H1 (cell line): ENCODE results near the gene SNRPE. TPM values are rescaled to one million over a fixed set of nuclear protein-coding genes. Genes with fewer than 3 reads are reported as not detected.

Source experiments
- CTCF ChIA-PET: fragments of 300-600 bp; sonication (Branson Sonifier 250); formaldehyde crosslinking; loops from one replicate; lab custom pipeline; 2021; ENCODE audit not compliant: partially characterized antibody; lab: Charles Lee
- POLR2A ChIA-PET: fragments of 300-600 bp; sonication (Branson Sonifier 250); formaldehyde crosslinking; loops from one replicate; lab custom pipeline; 2021; ENCODE audit warnings: inconsistent platforms; ENCODE audit not compliant: partially characterized antibody; lab: Charles Lee
- DNase-seq, 2 experiments: peaks; one replicate each; pipeline versions ENCODE4 v3.0.0 to v3.0.0-alpha.2; 2010 to 2022; ENCODE audit warnings: low spot score in 2 of 2, low read depth in 1 of 2, mixed read lengths in 1 of 2
- FAIRE-seq: peaks from 2 replicates; lab custom pipeline; 2011; peaks lifted over from hg19 to GRCh38; lab: Jason Lieb, UNC
- H2AFZ ChIP-seq: 2 replicates; pipeline ENCODE4 v1.8.1; 2012; ENCODE audit warnings: low read length, inconsistent platforms
- H2AK5ac ChIP-seq: 2 replicates; pipeline ENCODE4 v1.6.1; 2013; ENCODE audit warnings: low read depth, low read length
- H2BK120ac ChIP-seq: replicated peaks from 2 replicates; pipeline ENCODE3; 2013; ENCODE audit warnings: low read depth, low read length, inconsistent platforms
- H2BK12ac ChIP-seq: 2 replicates; pipeline ENCODE4 v1.6.1; 2013; ENCODE audit warnings: low read depth, low read length
- H2BK15ac ChIP-seq: 2 replicates; pipeline ENCODE4 v1.6.1; 2013; ENCODE audit warnings: low read length
- H2BK20ac ChIP-seq: 2 replicates; pipeline ENCODE4 v1.6.1; 2013; ENCODE audit warnings: low read length
- H2BK5ac ChIP-seq: 2 replicates; pipeline ENCODE4 v1.6.1; 2013; ENCODE audit warnings: low read depth, low read length
- H3K14ac ChIP-seq: 2 replicates; pipeline ENCODE4 v1.6.1; 2013; ENCODE audit warnings: inconsistent platforms; ENCODE audit not compliant: insufficient read length
- H3K18ac ChIP-seq: 2 replicates; pipeline ENCODE4 v1.6.1; 2013; ENCODE audit warnings: low read length; ENCODE audit errors: extremely low read depth
- H3K23ac ChIP-seq: 2 replicates; pipeline ENCODE4 v1.6.1; 2013; ENCODE audit warnings: inconsistent platforms; ENCODE audit not compliant: insufficient read length
- H3K23me2 ChIP-seq: 2 replicates; pipeline ENCODE4 v1.6.1; 2013; ENCODE audit warnings: low read depth, low read length
- H3K27ac ChIP-seq: 2 replicates; pipeline ENCODE4 v1.6.1; 2011; ENCODE audit warnings: low read depth, low read length, inconsistent platforms
- H3K27me3 ChIP-seq, 4 experiments: replicated peaks in 1 of 4; 1 replicate in 1 of 4; 2 replicates in 3 of 4; pipeline versions ENCODE4 v1.6.1 to v1.8.1; 2011 to 2013; ENCODE audit warnings: low read length in 3 of 4, mild to moderate bottlenecking in 3 of 4, inconsistent platforms in 2 of 4, mixed read lengths in 2 of 4, moderate library complexity in 1 of 4; ENCODE audit not compliant: control insufficient read depth in 3 of 4, insufficient read depth in 3 of 4; ENCODE audit errors: extremely low read depth in 1 of 4
- H3K36me3 ChIP-seq, 4 experiments: 2 replicates each; pipeline versions ENCODE4 v1.6.1 to v1.8.1; 2011 to 2013; ENCODE audit warnings: mild to moderate bottlenecking in 4 of 4, low read length in 3 of 4, moderate library complexity in 2 of 4, control low read depth in 1 of 4, inconsistent platforms in 1 of 4; ENCODE audit not compliant: insufficient read depth in 4 of 4, control insufficient read depth in 2 of 4
- H3K4ac ChIP-seq: replicated peaks from 2 replicates; pipeline ENCODE3; 2013; ENCODE audit warnings: low read length, low read depth, mixed read lengths, inconsistent platforms; ENCODE audit not compliant: insufficient read length
- H3K4me1 ChIP-seq, 4 experiments: replicated peaks in 1 of 4; 1 replicate in 1 of 4; 2 replicates in 3 of 4; pipeline versions ENCODE4 v1.6.1 to v1.8.1; 2011 to 2013; ENCODE audit warnings: low read length in 3 of 4, inconsistent platforms in 2 of 4, mixed read lengths in 1 of 4; ENCODE audit not compliant: insufficient read depth in 4 of 4, control insufficient read depth in 3 of 4
- H3K4me2 ChIP-seq, 2 experiments: 2 replicates each; pipeline versions ENCODE4 v1.6.1 to v1.8.1; 2011 to 2013; ENCODE audit warnings: low read depth in 2 of 2, low read length in 2 of 2, control low read depth in 1 of 2, inconsistent platforms in 1 of 2, mild to moderate bottlenecking in 1 of 2; ENCODE audit not compliant: insufficient read depth in 1 of 2
- H3K4me3 ChIP-seq, 4 experiments: fragments of 200-600, 300-600 bp in 1 of 4; sonication (generic), shearing (Covaris generic), sonication (Bioruptor Twin) in 1 of 4; 2 replicates each; pipeline versions ENCODE4 v1.5.1 to v1.8.1; 2011 to 2016; ENCODE audit warnings: low read length in 4 of 4, low read depth in 3 of 4, control low read depth in 2 of 4, inconsistent platforms in 2 of 4, mild to moderate bottlenecking in 2 of 4, mixed read lengths in 1 of 4, moderate library complexity in 1 of 4; ENCODE audit not compliant: insufficient read depth in 2 of 4; ENCODE audit errors: extremely low read depth in 1 of 4
- H3K56ac ChIP-seq: replicated peaks from 2 replicates; pipeline ENCODE3; 2013; ENCODE audit warnings: low read depth, mild to moderate bottlenecking, mixed read lengths, low read length, inconsistent platforms; ENCODE audit not compliant: insufficient read length
- H3K79me1 ChIP-seq: 2 replicates; pipeline ENCODE4 v1.6.1; 2013; ENCODE audit warnings: low read depth, low read length, control low read depth
- H3K79me2 ChIP-seq, 2 experiments: 2 replicates each; pipeline versions ENCODE4 v1.6.1 to v1.8.1; 2012 to 2013; ENCODE audit warnings: low read length in 2 of 2, mild to moderate bottlenecking in 2 of 2, inconsistent platforms in 1 of 2; ENCODE audit not compliant: insufficient read depth in 2 of 2, control insufficient read depth in 1 of 2
- H3K9ac ChIP-seq, 4 experiments: replicated peaks in 1 of 4; 1 replicate in 1 of 4; 2 replicates in 3 of 4; pipeline versions ENCODE4 v1.6.1 to v1.8.1; 2011 to 2013; ENCODE audit warnings: low read depth in 3 of 4, low read length in 3 of 4, control low read depth in 2 of 4, mild to moderate bottlenecking in 2 of 4, moderate library complexity in 2 of 4, inconsistent platforms in 1 of 4; ENCODE audit errors: extremely low read depth in 1 of 4
- H3K9me3 ChIP-seq, 2 experiments: 2 replicates each; pipeline versions ENCODE4 v1.6.1 to v1.8.1; 2012 to 2013; ENCODE audit warnings: mild to moderate bottlenecking in 2 of 2, moderate library complexity in 2 of 2, control low read depth in 1 of 2, inconsistent platforms in 1 of 2, low read depth in 1 of 2, low read length in 1 of 2, mixed read lengths in 1 of 2; ENCODE audit not compliant: insufficient read depth in 2 of 2
- H4K20me1 ChIP-seq, 2 experiments: replicated peaks in 1 of 2; 2 replicates each; pipeline versions ENCODE3 to v1.8.1; 2011 to 2013; ENCODE audit warnings: inconsistent platforms in 2 of 2, low read length in 2 of 2, mild to moderate bottlenecking in 1 of 2; ENCODE audit not compliant: insufficient read depth in 2 of 2, control insufficient read depth in 1 of 2
- H4K5ac ChIP-seq: 2 replicates; pipeline ENCODE4 v1.6.1; 2013; ENCODE audit warnings: low read length, low read depth, mixed read lengths, inconsistent platforms; ENCODE audit not compliant: insufficient read length
- H4K8ac ChIP-seq: 2 replicates; pipeline ENCODE4 v1.8.0; 2013; ENCODE audit warnings: mild to moderate bottlenecking, moderate library complexity, low read length, inconsistent platforms; ENCODE audit not compliant: insufficient read depth; ENCODE audit errors: extremely low read depth
- H4K91ac ChIP-seq: replicated peaks from 2 replicates; pipeline ENCODE3; 2013; ENCODE audit warnings: low read length, mixed read lengths, inconsistent platforms; ENCODE audit not compliant: insufficient read length
- GABPA ChIP-seq: IDR thresholded peaks from 2 replicates; pipeline ENCODE4 v1.6.1; 2011; ENCODE audit warnings: mild to moderate bottlenecking, low read length, moderate library complexity, borderline replicate concordance; ENCODE audit not compliant: insufficient read depth
- JUND ChIP-seq: IDR thresholded peaks from 2 replicates; pipeline ENCODE4 v1.6.1; 2011; ENCODE audit warnings: mild to moderate bottlenecking, improper control_type of control experiment, low read length
- MAFK ChIP-seq: IDR thresholded peaks from 2 replicates; pipeline ENCODE4 v1.6.1; 2012; ENCODE audit warnings: low read depth, mild to moderate bottlenecking, improper control_type of control experiment, low read length
- RNF2 ChIP-seq: fragments of 200-900, 300-1000 bp; sonication (generic); IDR thresholded peaks from 2 replicates; pipeline ENCODE4 v1.7.1; 2016; ENCODE audit warnings: borderline replicate concordance, low read depth, mild to moderate bottlenecking, antibody characterized with exemption, low read length; ENCODE audit not compliant: poor library complexity, severe bottlenecking; ENCODE audit errors: missing control alignments
- SAP30 ChIP-seq: fragments of 300-600 bp; sonication (generic); IDR thresholded peaks from 2 replicates; pipeline ENCODE4 v1.7.1; 2012; ENCODE audit warnings: low read length, moderate library complexity, mild to moderate bottlenecking, inconsistent platforms; ENCODE audit not compliant: insufficient read depth, insufficient replicate concordance
- SRF ChIP-seq: IDR thresholded peaks from 2 replicates; pipeline ENCODE4 v1.6.1; 2011; ENCODE audit warnings: mild to moderate bottlenecking, low read depth, low read length, moderate library complexity
- WGBS, 2 experiments: shearing (Covaris generic) in 1 of 2; methylation state at CpG; one replicate each; pipeline versions ENCODE4 v1.1.6 to v1.1.7; 2013 to 2015; ENCODE audit warnings: low lambda C conversion rate in 2 of 2, mixed read lengths in 2 of 2, inconsistent platforms in 1 of 2, low coverage in 1 of 2, missing lambda C conversion rate in 1 of 2; ENCODE audit not compliant: insufficient replicate concordance in 2 of 2, insufficient coverage in 1 of 2, insufficient read length in 1 of 2; ENCODE audit errors: extremely low coverage in 1 of 2, missing lambda C conversion rate in 1 of 2; 5-methylcytosine and 5-hydroxymethylcytosine counted together
- polyA plus RNA-seq, 7 experiments: library from polyadenylated mRNA; depleted of rRNA in 3 of 7; stranded (reverse) in 5 of 7; unstranded in 2 of 7; fragments of >200 nt in 5 of 7; fragments of 200-250 nt in 2 of 7; gene quantifications; 1 replicate in 5 of 7; 2 replicates in 1 of 7; 4 replicates in 1 of 7; pipeline versions ENCODE4 v1.2.1 to v1.2.3, GENCODE V29; 2011 to 2013; ENCODE audit warnings: missing spikeins in 2 of 7, mixed read lengths in 2 of 7
- total RNA-seq: library from RNA; stranded (reverse); fragmentation: NEBNext Ultra II Directional; extraction: Animal tissue kit (Norgen Biotek cat#: 25700); gene quantifications from 2 replicates; pipeline ENCODE4 v1.2.1, GENCODE V29; 2021

The SNRPE gene
- total and polyA plus RNA-seq, 2 of the 8 experiments (the other 6 are each of a cell fraction or from before 2014, with no cell fraction given) = 416 to 461 TPM

DNA sequence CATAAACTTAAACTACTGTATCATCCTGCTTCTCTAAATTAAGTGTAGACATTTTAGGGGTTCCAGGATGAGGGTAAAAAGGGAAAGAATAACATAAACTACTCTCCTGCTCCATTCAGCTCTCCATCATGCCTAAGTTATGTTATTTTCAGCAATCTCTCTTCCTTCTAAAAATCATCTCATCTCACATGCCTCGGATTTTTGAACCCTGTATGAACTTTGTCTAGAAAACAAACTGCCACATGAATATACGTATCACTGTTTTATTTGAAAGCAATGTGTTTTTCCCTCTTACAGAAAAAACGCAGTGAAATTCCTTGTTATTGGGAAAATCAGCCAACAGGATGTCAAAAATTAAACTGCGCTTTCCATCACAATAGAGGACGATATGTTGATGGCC, 33.4 kb upstream of the SNRPE start:
- DNase-seq (no peak), FAIRE-seq (no peak)
- CTCF ChIA-PET = interaction anchor here (0.6 kb wide), 1 partner anchor 21 kb away, joined by 3 read pairs; no protein-coding TSS in a partner anchor
- H3K27ac ChIP-seq = no peak overlapping the region
- TF ChIP-seq MAFK (no peak), SRF (no peak), GABPA (no peak), JUND (no peak), SAP30 (no peak), RNF2 (no peak)
- no peak overlapping the region for H4K91ac ChIP-seq
- peaks cover 2% of the 10 kb centered on the region; the same call in 1 of the 2 replicates for H3K79me1 ChIP-seq
- H4K20me1 ChIP-seq = no peaks in the 10 kb centered on the region
- H2BK12ac ChIP-seq = no peak overlapping the region
- H3K23me2 ChIP-seq = no peaks in the 10 kb centered on the region
- H3K14ac ChIP-seq = no peak overlapping the region
- no peak overlapping the region for H2BK5ac ChIP-seq
- H3K36me3 ChIP-seq = peaks cover 5 to 60% (median 44%) of the 10 kb centered on the region in 4 experiments
- no peak overlapping the region for H2BK120ac ChIP-seq
- no peak overlapping the region for H4K5ac ChIP-seq
- no peak overlapping the region for H3K4me3 ChIP-seq
- H3K79me2 ChIP-seq = peaks cover 0 to 15% of the 10 kb centered on the region in 2 experiments; a peak in 2 of 4 replicates
- no peak overlapping the region for H2BK15ac ChIP-seq
- H2AK5ac ChIP-seq = no peak overlapping the region
- H3K23ac ChIP-seq = no peak overlapping the region
- H3K27me3 ChIP-seq = no peaks in the 10 kb centered on the region
- H2BK20ac ChIP-seq = no peak overlapping the region
- H3K9ac ChIP-seq = no peak overlapping the region
- H3K18ac ChIP-seq = no peak overlapping the region
- H2AFZ ChIP-seq = no peak overlapping the region
- no peak overlapping the region for H4K8ac ChIP-seq
- no peaks in the 10 kb centered on the region for H3K4me1 ChIP-seq
- no peaks in the 10 kb centered on the region for H3K9me3 ChIP-seq
- no peak overlapping the region for H3K4me2 ChIP-seq
- POLR2A ChIA-PET = interaction anchor here (0.9 kb wide), 2 partner anchors 17 to 25 kb away, joined by 3 read pairs; no protein-coding TSS in a partner anchor
- 93% methylated on average over 5 of the region's 5 CpGs; no CpG with 5 or more reads in 1 of the 2 experiments for WGBS, 2 experiments
- H3K4ac ChIP-seq = no peak overlapping the region
- no peak overlapping the region for H3K56ac ChIP-seq
